Keratinocyte (primary cell): Measurements from ENCODE around the gene GCNT2. TPM values are rescaled to one million over a fixed set of nuclear protein-coding genes. Genes with fewer than 3 reads are reported as not detected.

Experiments
- DNase-seq: peaks from one replicate; pipeline ENCODE4 v3.0.0-alpha.2; 2011; ENCODE audit warnings: low read depth, missing footprints, low spot score
- FAIRE-seq: peaks from 2 replicates; lab custom pipeline; 2011; peaks lifted over from hg19 to GRCh38; lab: Jason Lieb, UNC
- H2AFZ ChIP-seq: 2 replicates; pipeline ENCODE4 v1.6.0; 2012; ENCODE audit warnings: low read length, control low read depth, inconsistent platforms; ENCODE audit not compliant: control insufficient read depth
- H3K27ac ChIP-seq: 2 replicates; pipeline ENCODE4 v1.5.1; 2011; ENCODE audit warnings: low read length; ENCODE audit not compliant: control insufficient read depth, insufficient read depth
- H3K27me3 ChIP-seq: 3 replicates; pipeline ENCODE4 v1.6.0; 2011; ENCODE audit warnings: low read length; ENCODE audit not compliant: control insufficient read depth, insufficient read depth; ENCODE audit errors: extremely low read depth
- H3K36me3 ChIP-seq, 2 experiments: 2 replicates in 1 of 2; 3 replicates in 1 of 2; pipeline ENCODE4 v1.5.1; 2011; ENCODE audit warnings: low read length in 2 of 2, mild to moderate bottlenecking in 1 of 2; ENCODE audit not compliant: control insufficient read depth in 2 of 2, insufficient read depth in 2 of 2; ENCODE audit errors: extremely low read depth in 1 of 2
- H3K4me1 ChIP-seq: 3 replicates; pipeline ENCODE4 v1.5.1; 2011; ENCODE audit warnings: low read length; ENCODE audit not compliant: control insufficient read depth, insufficient read depth; ENCODE audit errors: extremely low read depth
- H3K4me2 ChIP-seq: 3 replicates; pipeline ENCODE4 v1.6.0; 2011; ENCODE audit warnings: low read depth, low read length; ENCODE audit not compliant: control insufficient read depth, insufficient read depth; ENCODE audit errors: extremely low read depth
- H3K4me3 ChIP-seq, 3 experiments: fragments of 200-600 bp in 1 of 3; sonication (generic) in 1 of 3; 2 replicates in 2 of 3; 3 replicates in 1 of 3; pipeline ENCODE4 v1.5.1; 2011 to 2016; ENCODE audit warnings: low read length in 3 of 3, mild to moderate bottlenecking in 3 of 3, control low read depth in 2 of 3, inconsistent platforms in 1 of 3, low read depth in 1 of 3, mixed read lengths in 1 of 3, mixed run types in 1 of 3, moderate library complexity in 1 of 3; ENCODE audit not compliant: control insufficient read depth in 2 of 3, insufficient read depth in 2 of 3; ENCODE audit errors: extremely low read depth in 1 of 3
- H3K79me2 ChIP-seq: 2 replicates; pipeline ENCODE4 v1.6.0; 2012; ENCODE audit warnings: low read length; ENCODE audit not compliant: control insufficient read depth, insufficient read depth
- H3K9ac ChIP-seq: 3 replicates; pipeline ENCODE4 v1.6.0; 2011; ENCODE audit warnings: low read length; ENCODE audit not compliant: control insufficient read depth, insufficient read depth; ENCODE audit errors: extremely low read depth
- H3K9me1 ChIP-seq: 3 replicates; pipeline ENCODE4 v1.6.0; 2011; ENCODE audit warnings: low read length; ENCODE audit not compliant: control insufficient read depth, insufficient read depth; ENCODE audit errors: extremely low read depth
- H3K9me3 ChIP-seq: 2 replicates; pipeline ENCODE4 v1.5.1; 2012; ENCODE audit warnings: low read depth, low read length; ENCODE audit not compliant: control insufficient read depth
- H4K20me1 ChIP-seq: 3 replicates; pipeline ENCODE4 v1.6.0; 2011; ENCODE audit warnings: low read length; ENCODE audit not compliant: control insufficient read depth, insufficient read depth; ENCODE audit errors: extremely low read depth
- EZH2 ChIP-seq: IDR thresholded peaks from one replicate; pipeline ENCODE4 v1.6.1; 2012; ENCODE audit warnings: inconsistent platforms, mild to moderate bottlenecking, low read length, moderate library complexity
- dilution Hi-C: fragments of 300-500 bp; cut with MboI; formaldehyde crosslinking; loops from one replicate; pipeline ENCODE4 v1.7.0; 2020; ENCODE audit warnings: low sequenced_read_pairs; ENCODE audit not compliant: extremely low pct_ligation_motif_present
- polyA plus RNA-seq, 5 experiments: library from polyadenylated mRNA; depleted of rRNA in 3 of 5; stranded (reverse) in 3 of 5; stranded (forward) in 1 of 5; unstranded in 1 of 5; fragments of >200 nt; gene quantifications; 1 replicate in 1 of 5; 2 replicates in 3 of 5; 3 replicates in 1 of 5; pipeline versions ENCODE4 v1.2.1 to v1.2.3, GENCODE V29; 2011 to 2012; ENCODE audit warnings: missing spikeins in 2 of 5, low read depth in 1 of 5, low replicate concordance in 1 of 5
- TF ChIP-seq, protein P1 (sequence below), 3 experiments: IDR thresholded peaks in 1 of 3; conservative IDR thresholded peaks in 1 of 3; optimal IDR thresholded peaks in 1 of 3; 2 replicates in 2 of 3; 3 replicates in 1 of 3; pipeline versions ENCODE3 to v1.5.1; 2011; ENCODE audit warnings: low read length in 3 of 3, mild to moderate bottlenecking in 3 of 3, moderate library complexity in 2 of 3, control low read depth in 1 of 3, inconsistent platforms in 1 of 3; ENCODE audit not compliant: insufficient read depth in 2 of 3; ENCODE audit errors: extremely low read depth in 1 of 3

The GCNT2 gene
- polyA plus RNA-seq, 1 donor (not counting 4 experiments of a cell fraction or from before 2014, with no cell fraction given): 7.3 TPM

DNA sequence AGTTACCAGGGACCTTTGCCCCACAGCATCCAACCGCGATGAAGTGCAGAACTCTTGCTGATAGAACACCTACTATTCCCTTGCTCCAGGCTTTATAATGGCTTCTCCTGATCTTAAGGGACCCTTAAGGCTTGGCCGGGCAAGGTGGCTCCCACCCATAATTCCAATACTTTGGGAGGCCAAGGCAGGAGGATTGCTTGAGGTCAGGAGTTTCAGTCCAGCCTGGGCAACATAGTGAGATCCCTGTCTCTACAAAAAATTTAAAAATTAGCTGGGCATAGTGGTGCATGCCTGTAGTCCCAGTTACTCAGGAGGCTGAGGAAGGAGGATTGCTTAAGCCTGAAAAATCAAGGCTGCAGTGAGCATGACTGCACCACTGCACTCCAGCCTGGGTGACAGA, 68.8 kb downstream of the GCNT2 start:
- no peaks in the 10 kb centered on the region for H4K20me1 ChIP-seq
- H3K36me3 ChIP-seq: peaks cover 0 to 1% of the 10 kb centered on the region in 2 experiments
- no peak for DNase-seq
- H3K9me1 ChIP-seq: no peaks in the 10 kb centered on the region
- no peaks in the 10 kb centered on the region for H3K9me3 ChIP-seq
- no peaks in the 10 kb centered on the region for H3K79me2 ChIP-seq
- H2AFZ ChIP-seq: no peak overlapping the region
- TF ChIP-seq, protein P1, sequence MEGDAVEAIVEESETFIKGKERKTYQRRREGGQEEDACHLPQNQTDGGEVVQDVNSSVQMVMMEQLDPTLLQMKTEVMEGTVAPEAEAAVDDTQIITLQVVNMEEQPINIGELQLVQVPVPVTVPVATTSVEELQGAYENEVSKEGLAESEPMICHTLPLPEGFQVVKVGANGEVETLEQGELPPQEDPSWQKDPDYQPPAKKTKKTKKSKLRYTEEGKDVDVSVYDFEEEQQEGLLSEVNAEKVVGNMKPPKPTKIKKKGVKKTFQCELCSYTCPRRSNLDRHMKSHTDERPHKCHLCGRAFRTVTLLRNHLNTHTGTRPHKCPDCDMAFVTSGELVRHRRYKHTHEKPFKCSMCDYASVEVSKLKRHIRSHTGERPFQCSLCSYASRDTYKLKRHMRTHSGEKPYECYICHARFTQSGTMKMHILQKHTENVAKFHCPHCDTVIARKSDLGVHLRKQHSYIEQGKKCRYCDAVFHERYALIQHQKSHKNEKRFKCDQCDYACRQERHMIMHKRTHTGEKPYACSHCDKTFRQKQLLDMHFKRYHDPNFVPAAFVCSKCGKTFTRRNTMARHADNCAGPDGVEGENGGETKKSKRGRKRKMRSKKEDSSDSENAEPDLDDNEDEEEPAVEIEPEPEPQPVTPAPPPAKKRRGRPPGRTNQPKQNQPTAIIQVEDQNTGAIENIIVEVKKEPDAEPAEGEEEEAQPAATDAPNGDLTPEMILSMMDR (optimal IDR thresholded peaks at IDR 0.05 in 1 of 3, IDR thresholded peaks at IDR 0.05 in 1 of 3, conservative IDR thresholded peaks at IDR 0.05 in 1 of 3; ENCODE audit: extremely low read depth in 1 of 3, insufficient read depth in 2 of 3, low read length in 3 of 3): no peak
- no peak for TF ChIP-seq EZH2
- H3K27ac ChIP-seq: no peak overlapping the region
- H3K4me1 ChIP-seq: no peaks in the 10 kb centered on the region
- dilution Hi-C loops: no loop called here
- FAIRE-seq: no peak
- no peak overlapping the region for H3K4me2 ChIP-seq
- no peaks in the 10 kb centered on the region for H3K27me3 ChIP-seq
- H3K9ac ChIP-seq: no peak overlapping the region
- H3K4me3 ChIP-seq: no peak overlapping the region

DNA sequence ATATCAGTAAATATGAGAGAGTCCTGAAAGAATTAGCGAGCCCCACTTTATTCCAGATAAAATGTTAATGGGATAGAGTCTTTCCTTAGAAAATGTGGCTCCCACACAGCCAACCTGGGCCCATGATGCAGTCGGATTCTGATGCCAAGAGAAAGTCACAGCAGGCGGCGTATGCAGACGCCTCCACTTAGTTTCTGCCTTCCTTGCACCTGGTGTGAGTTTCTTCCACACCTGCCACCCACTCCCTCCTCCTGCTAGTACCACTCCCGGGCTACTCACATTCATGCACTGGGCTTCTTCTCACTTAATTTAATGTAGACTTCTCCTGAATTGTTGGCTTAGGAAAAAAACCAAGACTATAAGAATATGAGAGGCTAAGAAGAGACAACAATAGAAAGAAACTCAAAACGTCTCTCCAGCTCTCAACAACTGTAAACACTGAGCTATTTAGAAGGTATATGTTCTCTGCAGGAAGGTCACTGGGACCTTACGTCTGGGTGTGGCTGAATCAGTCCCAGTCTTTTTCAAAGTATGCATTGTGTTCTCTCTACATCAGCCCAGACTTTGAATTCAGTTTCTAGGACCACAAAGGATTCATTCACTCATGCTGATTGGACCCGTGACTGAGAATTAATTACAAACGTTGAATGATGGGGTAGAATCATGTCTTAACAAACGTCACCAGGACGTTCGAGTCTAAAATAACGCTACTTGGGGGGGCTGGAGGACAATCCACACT, 70.4 kb downstream of the GCNT2 start:
- Histone ChIP-seq H3K79me2 (no peaks in the 10 kb centered on the region), H3K36me3 (no peaks in the 10 kb centered on the region), H3K9ac (no peak overlapping the region), H3K27ac (no peak overlapping the region), H2AFZ (no peak overlapping the region), H3K4me2 (no peak overlapping the region), H3K27me3 (no peaks in the 10 kb centered on the region), H3K4me1 (no peaks in the 10 kb centered on the region), H3K9me1 (no peaks in the 10 kb centered on the region), H4K20me1 (no peaks in the 10 kb centered on the region), H3K9me3 (no peaks in the 10 kb centered on the region), H3K4me3 (no peak overlapping the region)
- TF ChIP-seq, protein P1 (optimal IDR thresholded peaks at IDR 0.05 in 1 of 3, IDR thresholded peaks at IDR 0.05 in 1 of 3, conservative IDR thresholded peaks at IDR 0.05 in 1 of 3; ENCODE audit: extremely low read depth in 1 of 3, insufficient read depth in 2 of 3, low read length in 3 of 3): no peak
- no peak for TF ChIP-seq EZH2
- dilution Hi-C loops: no loop called here
- DNase-seq: no peak
- no peak for FAIRE-seq
